PC-3 (cell line): Measurements from ENCODE around the gene GFRA1. TPM values are rescaled to one million over a fixed set of nuclear protein-coding genes. Genes with fewer than 3 reads are reported as not detected.

Experiments used
- ATAC-seq: fragments of 200-7000 bp; cut with Tn5 transposase; 2 replicates; pipeline ENCODE4 v1.9.1; 2020; ENCODE audit warnings: mild to moderate bottlenecking, moderate library complexity
- BruUV-seq: library from RNA; stranded (reverse); fragments of 400-500 nt; replicated peaks from 2 replicates; lab custom pipeline; 2021; lab: Mats Ljungman, UMichigan
- CTCF ChIA-PET: fragments of 300-600 bp; sonication (Branson Sonifier 250); formaldehyde crosslinking; loops from one replicate; lab custom pipeline; 2022; ENCODE audit warnings: antibody characterized with exemption; lab: Charles Lee
- POLR2A ChIA-PET: fragments of 300-600 bp; sonication (Branson Sonifier 250); formaldehyde crosslinking; loops from one replicate; lab custom pipeline; 2022; ENCODE audit warnings: antibody characterized with exemption; ENCODE audit not compliant: unreplicated experiment; lab: Charles Lee
- DNase-seq: peaks from one replicate; pipeline ENCODE4 v3.0.0-alpha.2; 2015
- H2AFZ ChIP-seq: fragments of 300-600 bp; sonication (generic); 2 replicates; pipeline ENCODE4 v1.6.0; 2016; ENCODE audit warnings: antibody characterized with exemption, low read length
- H3F3A ChIP-seq: fragments of 300-600 bp; sonication (generic); one replicate; pipeline ENCODE4 v1.6.0; 2017; ENCODE audit warnings: antibody characterized with exemption, low read length, control low read depth, mild to moderate bottlenecking; ENCODE audit not compliant: unreplicated experiment
- H3K27ac ChIP-seq: fragments of 300-600 bp; sonication (generic); 2 replicates; pipeline ENCODE4 v1.5.1; 2016; ENCODE audit warnings: mild to moderate bottlenecking, low read length
- H3K27me3 ChIP-seq: fragments of 300-600 bp; sonication (generic); 2 replicates; pipeline ENCODE4 v1.6.1; 2016; ENCODE audit warnings: low read length, mixed read lengths
- H3K36me3 ChIP-seq: fragments of 300-600 bp; sonication (generic); 2 replicates; pipeline ENCODE4 v1.6.1; 2016; ENCODE audit warnings: low read depth, mixed run types, low read length, mixed read lengths
- H3K4me1 ChIP-seq: fragments of 300-600 bp; sonication (generic); 2 replicates; pipeline ENCODE4 v1.5.1; 2016; ENCODE audit warnings: low read length; ENCODE audit not compliant: insufficient read depth
- H3K4me2 ChIP-seq: fragments of 300-600 bp; sonication (generic); 2 replicates; pipeline ENCODE4 v1.6.0; 2016; ENCODE audit warnings: low read length
- H3K4me3 ChIP-seq: fragments of 300-600 bp; sonication (generic); 2 replicates; pipeline ENCODE4 v1.5.1; 2016; ENCODE audit warnings: mild to moderate bottlenecking, low read length, mixed read lengths
- H3K79me2 ChIP-seq: fragments of 300-600 bp; sonication (generic); 2 replicates; pipeline ENCODE4 v1.6.1; 2017; ENCODE audit warnings: low read length, mixed read lengths
- H3K9ac ChIP-seq: fragments of 300-600 bp; sonication (generic); 2 replicates; pipeline ENCODE4 v1.6.0; 2016; ENCODE audit warnings: mild to moderate bottlenecking, low read length
- H3K9me2 ChIP-seq: fragments of 300-600 bp; sonication (generic); replicated peaks from 2 replicates; pipeline ENCODE4 v1.6.1; 2016; ENCODE audit warnings: mixed run types, low read length, mixed read lengths
- H3K9me3 ChIP-seq: fragments of 300-600 bp; sonication (generic); 2 replicates; pipeline ENCODE4 v1.6.1; 2016; ENCODE audit warnings: low read length, mixed read lengths
- H4K20me1 ChIP-seq: fragments of 300-600 bp; sonication (generic); 2 replicates; pipeline ENCODE4 v1.6.1; 2016; ENCODE audit warnings: low read length, mixed read lengths
- CTCF ChIP-seq: fragments of 300-600 bp; sonication (generic); conservative IDR thresholded peaks from 2 replicates; pipeline ENCODE4 v1.5.1; 2017; ENCODE audit warnings: antibody characterized with exemption, low read depth, mild to moderate bottlenecking, low read length
- EZH2 ChIP-seq: fragments of 300-600 bp; sonication (generic); IDR thresholded peaks from one replicate; pipeline ENCODE4 v1.6.1; 2017; ENCODE audit warnings: antibody characterized with exemption, mild to moderate bottlenecking, low read length; ENCODE audit not compliant: unreplicated experiment
- EZH2phosphoT487 ChIP-seq: fragments of 300-600 bp; sonication (generic); IDR thresholded peaks from 2 replicates; pipeline ENCODE4 v1.6.1; 2018; ENCODE audit warnings: mild to moderate bottlenecking, antibody characterized with exemption, low read length, borderline replicate concordance
- intact Hi-C: fragments of 100-400 bp; cut with micrococcal nuclease; formaldehyde crosslinking; loops from 2 replicates; pipeline ENCODE4 v1.9.0; 2023
- total RNA-seq: library from RNA; depleted of rRNA; stranded (reverse); fragments of >200 nt; gene quantifications from 2 replicates; pipeline ENCODE4 v1.2.3, GENCODE V29; 2014

The GFRA1 gene
- total RNA-seq, 1 experiment from 2014 or later: not detected

GRCh38 chr10:116159197-116159596, 113.8 kb downstream of the GFRA1 start:
- H3K27me3 ChIP-seq: no peaks in the 10 kb centered on the region
- H3F3A ChIP-seq: no peaks in the 10 kb centered on the region
- TF ChIP-seq EZH2phosphoT487: no peak
- no peak for TF ChIP-seq CTCF
- TF ChIP-seq EZH2: no peak
- no peak for DNase-seq
- CTCF ChIA-PET: no interaction called here
- H4K20me1 ChIP-seq: no peaks in the 10 kb centered on the region
- no peak overlapping the region for H2AFZ ChIP-seq
- no TSS peak for BruUV-seq
- H3K4me2 ChIP-seq: no peak overlapping the region
- H3K9me3 ChIP-seq: no peaks in the 10 kb centered on the region
- ATAC-seq: no peak
- POLR2A ChIA-PET: no interaction called here
- intact Hi-C loops: no loop called here
- no peak overlapping the region for H3K9ac ChIP-seq
- H3K4me3 ChIP-seq: no peak overlapping the region
- H3K4me1 ChIP-seq: no peaks in the 10 kb centered on the region
- H3K79me2 ChIP-seq: no peaks in the 10 kb centered on the region
- no peaks in the 10 kb centered on the region for H3K9me2 ChIP-seq
- H3K27ac ChIP-seq: no peak overlapping the region
- H3K36me3 ChIP-seq: no peaks in the 10 kb centered on the region

GRCh38 chr10:116158036-116158435, 115.0 kb downstream of the GFRA1 start:
- H3K4me3 ChIP-seq: no peak overlapping the region
- no peak overlapping the region for H2AFZ ChIP-seq
- H3K4me2 ChIP-seq: no peak overlapping the region
- ChIA-PET POLR2A (no interaction called here), CTCF (no interaction called here)
- DNase-seq: no peak
- no peaks in the 10 kb centered on the region for H3K9me2 ChIP-seq
- H3K4me1 ChIP-seq: no peaks in the 10 kb centered on the region
- H3K9ac ChIP-seq: no peak overlapping the region
- no peaks in the 10 kb centered on the region for H4K20me1 ChIP-seq
- ATAC-seq: no peak
- H3K36me3 ChIP-seq: no peaks in the 10 kb centered on the region
- no peaks in the 10 kb centered on the region for H3K9me3 ChIP-seq
- H3K79me2 ChIP-seq: no peaks in the 10 kb centered on the region
- no peak overlapping the region for H3K27ac ChIP-seq
- H3F3A ChIP-seq: no peaks in the 10 kb centered on the region
- intact Hi-C loops: no loop called here
- BruUV-seq: no TSS peak
- TF ChIP-seq EZH2phosphoT487 (no peak), EZH2 (no peak), CTCF (no peak)
- H3K27me3 ChIP-seq: no peaks in the 10 kb centered on the region

GRCh38 chr10:116157485-116157884, 115.5 kb downstream of the GFRA1 start:
- Histone ChIP-seq H3K4me3 (no peak overlapping the region), H4K20me1 (no peaks in the 10 kb centered on the region), H3K9ac (no peak overlapping the region), H3K79me2 (no peaks in the 10 kb centered on the region), H3K4me2 (no peak overlapping the region), H3K9me3 (no peaks in the 10 kb centered on the region), H3K36me3 (no peaks in the 10 kb centered on the region), H3K9me2 (no peaks in the 10 kb centered on the region), H3F3A (no peaks in the 10 kb centered on the region), H3K27me3 (no peaks in the 10 kb centered on the region), H3K27ac (no peak overlapping the region), H3K4me1 (no peaks in the 10 kb centered on the region), H2AFZ (no peak overlapping the region)
- ChIA-PET CTCF (no interaction called here), POLR2A (no interaction called here)
- TF ChIP-seq CTCF (no peak), EZH2phosphoT487 (no peak), EZH2 (no peak)
- BruUV-seq: no TSS peak
- no peak for DNase-seq
- ATAC-seq: no peak
- intact Hi-C loops: no loop called here
